Measurements from ENCODE around the gene NYAP1.
A peak's percentile ranks its signal among the peaks of the same experiment; 100 is the strongest.
"Not testable (repeated sequence)": the region's sequence is repeated elsewhere in the genome, so short reads cannot be mapped to it uniquely, and the experiment has no call there.

Gene NYAP1

DNA sequence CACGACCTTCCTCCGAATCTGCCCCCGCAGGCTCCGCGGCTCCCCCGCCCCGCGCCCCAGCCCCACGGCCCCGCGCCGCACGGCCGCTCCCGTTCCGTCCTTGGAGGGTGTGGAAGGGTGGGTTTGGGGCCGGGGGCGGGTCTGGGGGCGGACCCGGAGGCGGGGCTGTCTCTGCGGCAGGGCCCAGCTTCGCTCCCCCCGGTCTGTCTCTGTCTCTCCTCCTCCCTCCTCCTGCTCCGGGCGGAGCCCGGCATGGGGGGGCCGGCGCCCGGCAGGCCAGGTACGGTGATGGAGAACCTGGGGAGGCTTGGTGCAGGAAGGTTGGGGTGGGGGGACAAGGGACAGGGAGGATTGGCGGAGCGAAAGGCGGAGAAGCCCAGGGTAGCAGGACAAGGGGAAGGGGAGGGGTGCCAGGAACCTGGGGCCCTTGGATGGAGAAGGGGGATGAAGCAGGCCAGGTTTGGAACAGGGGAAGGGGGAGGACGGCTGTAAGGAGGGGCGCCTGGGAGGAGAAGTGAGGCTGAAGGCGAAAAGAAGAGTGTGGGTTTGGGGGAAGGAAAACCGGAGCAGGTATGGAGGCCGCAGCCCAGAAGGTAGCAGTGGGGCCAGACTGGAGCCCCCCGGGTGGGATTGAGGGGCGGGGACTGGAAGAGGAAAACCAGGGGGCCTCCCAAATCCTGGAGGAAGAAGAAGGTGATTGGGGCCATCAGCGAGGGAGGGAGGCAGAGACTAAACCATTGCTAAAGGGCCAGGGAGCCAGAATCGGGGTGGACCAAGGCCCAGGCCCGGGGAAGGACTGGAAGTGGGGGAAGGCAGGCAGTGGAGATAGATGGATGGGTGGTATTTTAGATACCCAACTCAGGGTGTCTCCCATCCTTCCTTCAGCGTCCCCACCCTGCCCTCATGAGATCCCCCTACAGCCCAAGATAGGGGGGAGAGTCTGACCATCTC lies at the start of gene NYAP1:
Gene NYAP1, plus strand, starts transcription at position 206 of the 951 bp plus-strand sequence. CDS start 1,385 bp downstream, outside the sequence.
- peak; percentile 24 to 40 for DNase-seq (ENCODE audit: low read depth in 1 of 2, low spot score in 1 of 2)

DNA sequence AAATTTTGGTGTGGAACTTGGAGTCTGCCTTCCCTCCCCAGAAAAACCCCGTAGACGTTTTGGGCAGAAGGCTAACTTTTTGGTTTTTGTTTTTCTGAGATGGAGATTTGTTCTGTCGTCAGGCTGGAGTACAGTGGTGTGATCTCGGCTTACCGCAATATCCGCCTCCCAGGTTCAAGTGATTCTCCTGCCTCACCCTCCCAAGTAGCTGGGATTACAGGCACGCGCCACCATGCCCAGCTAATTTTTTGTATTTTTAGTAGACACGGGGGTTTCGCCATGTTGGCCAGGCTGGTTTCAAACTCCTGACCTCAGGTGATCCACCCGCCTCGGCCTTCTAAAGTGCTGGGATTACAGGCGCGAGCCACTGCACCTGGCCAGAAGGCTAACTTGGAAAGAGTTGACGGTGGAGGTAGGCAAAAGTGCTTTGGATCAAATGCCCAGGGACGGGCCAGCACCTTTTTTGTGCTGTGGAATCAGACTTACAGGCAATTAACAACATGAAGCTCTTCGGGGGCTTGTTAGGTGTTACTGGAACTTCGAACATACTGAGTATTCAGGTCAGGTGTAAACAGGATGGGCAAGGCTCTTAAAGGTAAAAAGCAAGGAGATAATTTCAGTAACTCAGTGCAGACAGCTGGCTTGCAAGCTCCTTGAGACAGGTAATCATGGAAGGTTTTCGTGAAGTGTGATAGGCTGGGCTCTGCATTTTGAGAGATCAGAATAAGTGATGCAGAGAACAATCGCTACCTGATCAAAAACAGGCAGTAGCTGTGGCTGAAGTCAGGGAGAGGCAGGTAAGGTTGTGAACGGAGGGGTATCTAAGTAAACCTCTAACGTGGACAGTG lies 49.2 kb upstream of the NYAP1 start:
- DNase-seq (ENCODE audit: low read depth in 1 of 2, low spot score in 1 of 2) = no peak

DNA sequence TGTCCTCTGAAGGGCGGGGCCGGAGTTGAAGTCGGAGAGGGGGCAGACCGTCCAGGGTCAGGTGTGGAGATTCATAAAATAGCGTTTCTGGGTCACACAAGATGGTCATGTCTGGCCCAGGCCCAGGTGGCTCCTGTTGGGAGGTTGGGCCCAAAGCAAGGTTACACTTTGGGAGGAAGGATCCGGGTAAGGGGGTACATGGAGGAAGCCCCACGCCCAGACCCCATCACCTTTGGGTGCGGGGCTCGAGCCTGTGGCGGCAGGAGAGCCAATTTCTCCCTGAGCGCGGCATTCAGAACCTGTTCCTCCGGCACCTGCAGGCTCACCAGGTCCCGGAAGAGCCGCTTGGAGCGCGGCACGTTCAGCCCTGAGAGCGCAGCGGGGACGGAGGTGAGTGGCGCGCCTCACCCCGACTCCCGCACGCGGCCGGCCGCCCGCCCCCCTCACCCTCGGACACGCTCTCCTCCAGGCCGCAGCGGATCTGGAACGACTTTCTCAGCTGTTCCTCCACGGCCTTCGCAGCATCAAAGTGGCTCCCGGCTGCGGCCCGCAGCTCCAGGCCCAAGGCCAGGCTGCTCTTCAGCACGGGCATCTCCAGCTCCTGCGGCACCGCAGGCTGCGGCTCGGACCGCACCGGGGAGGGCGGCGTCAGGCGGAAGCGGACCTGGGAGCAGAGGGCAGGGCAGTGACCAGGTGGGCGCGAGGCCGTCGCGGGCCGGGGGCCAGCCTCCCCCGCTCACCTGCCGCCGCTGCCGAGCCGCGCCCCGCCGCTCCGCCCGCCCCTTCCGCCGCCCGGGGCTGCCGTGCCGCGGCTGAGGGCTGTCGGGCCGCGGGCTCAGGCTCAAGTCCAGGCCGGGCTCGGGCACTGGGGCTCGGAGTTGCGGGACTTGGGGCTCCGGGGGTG lies 48.1 kb upstream of the NYAP1 start:
- DNase-seq (ENCODE audit: low read depth in 1 of 2, low spot score in 1 of 2) = peak in 1 of 2 donors; percentile 26

DNA sequence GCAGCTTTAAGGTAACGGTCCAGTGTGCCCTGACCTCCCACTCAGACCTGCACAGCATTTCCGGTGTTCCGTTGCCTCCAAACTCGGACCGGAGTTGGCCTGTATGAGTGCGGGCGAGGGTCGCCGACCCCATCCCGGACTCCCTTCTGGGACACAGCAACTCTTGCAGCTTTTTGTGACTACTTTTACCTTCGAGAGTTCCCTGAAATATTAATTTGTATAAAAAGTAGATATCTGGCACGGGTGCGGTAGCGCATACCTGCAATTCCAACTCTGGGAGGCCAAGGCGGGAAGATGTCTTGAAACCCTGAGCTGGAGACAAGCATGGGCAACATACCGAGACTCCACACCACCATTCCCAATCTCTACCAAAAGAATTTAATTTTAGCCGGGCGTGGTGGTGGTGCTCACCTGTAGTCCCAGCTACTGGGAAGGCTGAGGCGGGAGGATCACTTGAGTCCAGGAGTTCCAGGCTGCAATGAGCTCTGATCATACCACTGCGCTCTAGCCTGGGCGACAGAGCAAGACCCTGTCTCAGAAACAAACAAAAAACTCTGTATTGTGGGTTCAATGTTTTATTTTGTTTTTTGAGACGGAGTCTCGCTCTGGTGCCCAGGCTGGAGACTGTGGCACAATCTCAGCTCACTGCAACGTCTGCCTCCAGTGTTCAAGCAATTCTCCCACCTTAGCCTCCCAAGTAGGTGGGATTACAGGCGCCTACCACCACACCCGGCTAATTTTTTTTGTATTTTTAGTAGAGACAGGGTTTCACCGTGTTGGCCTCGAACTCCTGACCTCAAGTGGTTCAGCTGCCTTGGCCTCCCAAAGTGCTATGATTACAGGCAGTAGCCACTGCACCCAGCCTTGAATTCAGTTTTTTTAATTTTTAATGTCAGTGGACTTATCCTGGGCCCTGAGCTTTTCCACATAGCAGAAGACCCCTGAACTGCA lies 46.3 kb upstream of the NYAP1 start:
- no peak for DNase-seq (ENCODE audit: low read depth in 1 of 2, low spot score in 1 of 2)

DNA sequence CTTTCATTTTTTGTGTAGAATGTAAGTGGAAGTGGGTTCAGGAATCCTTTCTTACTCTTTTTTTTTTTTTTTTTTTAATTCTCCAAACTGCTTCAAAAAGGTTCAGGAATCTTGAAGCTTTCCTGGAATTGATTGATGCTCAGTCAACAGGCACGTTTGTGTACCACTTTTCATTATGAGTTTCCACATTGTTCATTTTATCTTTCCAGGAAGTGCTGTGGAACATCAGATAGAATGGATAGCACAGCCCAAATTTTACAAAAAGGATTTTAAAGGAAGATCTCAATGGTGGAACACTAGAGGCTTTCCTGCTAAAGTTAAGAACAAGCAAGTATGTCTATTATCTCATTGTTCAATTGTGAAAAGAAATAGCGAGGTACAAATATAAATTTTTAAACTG lies 45.6 kb upstream of the NYAP1 start:
- no peak for DNase-seq (ENCODE audit: low read depth in 1 of 2, low spot score in 1 of 2)

DNA sequence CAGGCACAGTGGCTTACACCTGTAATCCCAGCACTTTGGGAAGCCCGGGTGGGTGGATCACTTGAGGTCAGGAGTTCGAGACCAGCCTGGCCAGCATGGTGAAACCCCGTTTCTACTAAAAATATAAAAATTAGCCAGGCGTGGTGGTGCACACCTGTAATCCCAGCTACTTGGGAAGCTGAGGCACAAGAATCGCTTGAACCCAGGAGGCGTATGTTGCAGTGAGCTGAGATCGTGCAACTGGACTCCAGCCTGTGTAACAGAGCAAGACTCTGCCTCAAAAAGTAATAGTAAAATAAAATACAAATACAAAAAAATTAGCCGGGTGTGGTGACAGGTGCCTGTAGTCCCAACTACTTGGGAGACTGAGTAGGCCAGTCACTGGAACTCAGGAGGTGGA lies 45.0 kb upstream of the NYAP1 start:
- DNase-seq (ENCODE audit: low read depth in 1 of 2, low spot score in 1 of 2) = not testable (repeated sequence)

DNA sequence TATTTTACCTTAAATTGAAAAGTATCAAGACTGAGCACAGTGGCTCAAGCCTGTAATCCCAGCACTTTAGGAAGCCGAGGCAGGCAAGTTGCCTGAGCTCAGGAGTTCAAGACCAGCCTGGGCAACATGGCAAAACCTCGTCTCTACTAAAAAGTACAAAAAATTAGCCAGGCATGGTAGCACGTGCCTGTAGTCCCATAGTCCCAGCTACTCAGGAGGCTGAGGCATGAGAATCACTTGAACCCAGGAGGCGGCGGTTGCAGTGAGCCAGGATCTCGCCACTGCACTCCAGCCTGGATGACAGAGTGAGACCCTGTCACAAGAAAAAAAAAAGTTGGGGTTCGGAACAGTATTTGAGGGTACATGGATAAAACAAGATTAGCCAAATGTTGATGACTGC lies 44.5 kb upstream of the NYAP1 start:
- DNase-seq (ENCODE audit: low read depth in 1 of 2, low spot score in 1 of 2) = not testable (repeated sequence)

DNA sequence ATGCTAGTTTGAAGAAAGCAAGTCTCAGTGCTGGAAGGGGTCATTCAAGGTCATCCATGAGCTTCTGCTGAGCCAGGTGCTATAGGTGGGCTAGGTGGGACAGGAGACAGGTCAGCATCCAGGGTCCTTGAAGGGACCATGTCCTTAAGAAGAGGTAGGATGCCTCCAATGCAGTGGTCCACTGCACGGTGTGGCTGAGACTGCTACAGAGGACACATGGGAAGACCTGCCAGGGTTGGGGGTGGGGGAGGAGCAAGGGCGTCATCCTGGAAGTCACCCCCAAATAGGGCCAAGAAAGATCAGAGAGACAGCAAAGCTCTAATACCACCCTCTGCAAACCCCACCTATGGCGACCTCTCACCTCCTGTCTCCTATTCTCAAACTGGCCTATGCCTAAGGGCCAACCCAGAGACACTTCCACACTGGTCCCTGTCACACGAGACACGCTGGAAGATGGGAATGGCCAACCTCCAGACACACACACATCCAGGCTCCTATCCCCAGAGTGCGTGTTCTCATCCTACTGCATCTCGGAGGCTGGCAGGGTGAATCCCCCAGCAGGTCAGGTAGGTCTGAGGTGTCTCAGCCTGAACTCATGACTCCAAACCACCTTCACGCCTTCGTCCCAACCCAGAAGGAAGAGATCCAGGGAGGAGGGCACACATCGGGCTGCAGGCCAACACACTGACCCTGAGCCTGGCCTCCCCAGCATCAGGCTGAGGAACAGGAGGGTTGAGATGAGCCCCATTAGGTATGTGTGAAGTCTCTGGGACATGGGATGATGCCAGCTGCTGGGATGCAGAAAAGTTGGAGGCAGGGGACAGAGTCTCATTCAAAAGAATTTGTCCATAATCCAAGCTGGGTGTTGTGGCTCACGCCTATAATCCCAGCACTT lies 41.8 kb upstream of the NYAP1 start:
- DNase-seq (ENCODE audit: low read depth in 1 of 2, low spot score in 1 of 2) = no peak

DNA sequence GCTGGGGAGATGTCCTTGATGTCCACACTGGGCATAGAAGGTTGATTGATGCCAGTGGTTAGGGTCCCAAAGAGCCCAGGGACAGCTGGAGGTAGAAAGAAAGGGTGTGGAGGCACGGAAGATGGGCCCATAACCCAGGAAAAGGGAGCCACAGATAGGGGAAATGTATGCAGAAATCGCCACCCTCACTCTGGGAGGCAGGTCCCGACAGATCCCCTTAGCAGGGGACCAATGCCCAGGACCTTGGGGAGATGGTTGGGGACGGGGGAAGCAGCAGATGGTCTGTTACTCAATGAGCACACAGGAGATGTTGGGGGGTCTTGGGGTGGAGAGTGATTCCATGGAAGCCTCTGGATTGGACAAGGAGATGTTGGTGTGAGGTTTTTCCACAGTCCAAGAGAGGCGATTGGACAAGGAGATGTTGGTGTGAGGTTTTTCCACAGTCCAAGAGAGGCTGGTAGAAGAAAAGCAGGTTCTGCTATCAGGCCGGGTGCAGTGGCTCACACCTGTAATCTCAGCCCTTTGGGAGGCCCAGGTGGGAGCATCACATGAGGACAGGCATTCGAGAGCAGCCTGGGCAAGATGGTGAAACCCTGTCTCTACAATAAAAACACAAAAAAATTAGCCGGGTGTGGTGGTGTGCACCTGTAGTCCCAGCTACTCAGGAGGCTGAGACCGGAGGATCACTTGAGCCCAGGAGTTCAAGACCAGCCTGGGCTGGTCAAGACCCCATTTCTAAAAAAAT lies 40.5 kb upstream of the NYAP1 start:
- DNase-seq (ENCODE audit: low read depth in 1 of 2, low spot score in 1 of 2) = no peak

DNA sequence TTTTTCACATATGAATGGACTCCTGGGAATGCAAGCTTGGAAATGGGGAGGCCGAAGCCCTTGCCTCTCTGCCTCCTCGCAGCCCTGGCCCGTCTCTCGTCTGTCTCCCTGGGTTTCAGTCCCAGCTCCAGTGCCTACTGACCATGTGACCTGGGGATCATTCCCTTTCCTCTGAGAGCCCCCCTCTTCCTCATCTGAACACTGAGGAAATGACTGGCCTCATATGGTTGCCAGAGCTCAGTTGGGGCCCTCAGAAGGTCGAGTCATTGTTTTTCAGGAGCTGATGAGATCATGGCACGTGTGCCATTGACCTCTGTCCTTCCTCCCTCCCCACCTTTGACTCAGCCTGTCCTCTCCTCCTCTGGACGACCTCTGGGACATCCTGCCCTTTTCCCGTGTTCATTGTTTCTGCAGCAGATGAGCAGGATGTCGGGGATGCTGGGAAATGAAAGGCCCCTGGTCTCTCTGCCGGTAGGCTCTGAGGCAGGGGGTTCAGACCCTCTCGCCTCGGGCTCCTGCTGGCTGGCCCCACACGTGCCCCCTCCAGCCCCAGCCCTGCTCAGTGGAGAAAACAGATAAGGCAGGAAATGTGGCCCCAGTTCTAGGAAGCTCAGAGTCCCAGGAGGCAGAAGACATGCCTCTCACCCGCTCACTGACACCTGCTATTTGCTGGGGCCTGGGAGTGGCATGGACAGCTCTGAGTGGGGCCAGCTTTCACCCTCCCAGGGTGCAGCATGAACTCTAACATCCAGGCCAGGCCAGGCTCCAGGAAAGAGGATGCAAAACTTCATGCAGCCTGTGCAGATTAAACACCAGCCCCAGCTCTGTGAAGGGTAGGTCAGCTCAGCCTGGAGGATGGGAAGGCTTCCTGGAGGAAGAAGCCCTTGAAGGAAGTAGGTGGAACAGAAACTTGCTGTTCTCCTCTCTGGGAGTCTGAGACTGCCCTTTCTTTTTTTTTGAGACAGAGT lies 39.1 kb upstream of the NYAP1 start:
- no peak for DNase-seq (ENCODE audit: low read depth in 1 of 2, low spot score in 1 of 2)

DNA sequence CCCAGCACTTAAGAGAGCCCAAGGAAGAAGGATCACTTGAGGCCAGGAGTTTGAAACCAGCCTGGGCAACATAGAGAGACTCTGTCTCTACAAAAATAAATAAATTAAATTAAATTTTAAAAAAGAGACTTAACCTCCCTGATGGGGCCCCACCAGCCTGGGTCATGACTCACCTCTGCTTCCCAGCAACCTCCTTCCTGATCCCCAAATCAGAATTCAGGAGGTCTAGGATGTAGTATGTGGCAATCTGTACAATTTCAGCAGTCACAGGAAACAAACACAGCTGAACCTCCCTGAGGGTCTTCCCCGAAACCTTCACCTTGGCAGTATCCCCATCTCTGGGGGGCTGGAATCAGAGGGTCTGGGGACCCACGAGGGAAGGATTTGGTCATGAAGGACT lies 37.7 kb upstream of the NYAP1 start:
- DNase-seq (ENCODE audit: low read depth in 1 of 2, low spot score in 1 of 2) = no peak

DNA sequence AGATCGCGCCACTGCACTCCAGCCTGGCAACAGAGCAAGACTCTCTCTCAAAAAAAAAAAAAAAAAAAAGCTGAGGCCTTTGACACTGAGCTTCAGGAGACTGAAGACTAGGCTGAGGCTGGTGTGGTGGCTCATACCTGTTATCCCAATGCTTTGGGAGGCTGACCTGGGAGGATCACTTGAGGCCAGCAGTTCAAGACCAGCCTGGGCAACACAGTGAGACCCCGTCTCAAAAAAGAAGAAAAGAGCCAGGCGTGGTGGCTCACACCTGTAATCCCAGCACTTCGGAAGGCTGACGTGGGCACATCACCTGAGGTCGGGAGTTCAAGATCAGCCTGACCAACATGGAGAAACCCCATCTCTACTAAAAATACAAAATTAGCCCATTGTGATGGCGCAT lies 36.4 kb upstream of the NYAP1 start:
- DNase-seq (ENCODE audit: low read depth in 1 of 2, low spot score in 1 of 2) = not testable (repeated sequence)

DNA sequence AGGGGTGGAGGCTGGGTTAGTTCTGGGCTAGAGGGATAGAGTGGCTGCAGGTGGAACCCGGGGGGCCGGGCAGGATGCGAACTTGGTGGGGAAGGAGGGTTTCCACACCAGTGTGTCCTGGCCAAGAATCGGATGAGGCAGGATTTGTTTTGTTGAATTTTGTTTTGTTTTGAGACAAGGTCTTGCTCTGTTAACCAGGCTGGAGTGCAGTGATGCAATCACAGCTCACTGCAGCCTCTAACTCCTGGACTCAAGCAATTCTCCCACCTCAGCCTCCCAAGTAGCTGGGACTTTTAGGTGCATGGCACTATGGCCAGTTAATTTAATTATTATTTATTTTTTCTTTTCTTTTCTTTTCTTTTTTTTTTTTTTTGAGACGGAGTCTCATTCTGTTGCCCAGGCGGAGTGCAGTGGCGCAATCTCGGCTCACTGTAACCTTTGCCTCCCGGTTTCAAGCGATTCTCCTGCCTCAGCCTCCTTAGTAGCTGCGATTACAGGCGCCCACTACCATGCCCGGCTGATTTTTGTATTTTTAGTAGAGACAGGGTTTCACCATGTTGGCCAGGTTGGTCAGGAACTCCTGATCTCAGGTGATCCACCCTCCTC lies 34.4 kb upstream of the NYAP1 start:
- no peak for DNase-seq (ENCODE audit: low read depth in 1 of 2, low spot score in 1 of 2)

DNA sequence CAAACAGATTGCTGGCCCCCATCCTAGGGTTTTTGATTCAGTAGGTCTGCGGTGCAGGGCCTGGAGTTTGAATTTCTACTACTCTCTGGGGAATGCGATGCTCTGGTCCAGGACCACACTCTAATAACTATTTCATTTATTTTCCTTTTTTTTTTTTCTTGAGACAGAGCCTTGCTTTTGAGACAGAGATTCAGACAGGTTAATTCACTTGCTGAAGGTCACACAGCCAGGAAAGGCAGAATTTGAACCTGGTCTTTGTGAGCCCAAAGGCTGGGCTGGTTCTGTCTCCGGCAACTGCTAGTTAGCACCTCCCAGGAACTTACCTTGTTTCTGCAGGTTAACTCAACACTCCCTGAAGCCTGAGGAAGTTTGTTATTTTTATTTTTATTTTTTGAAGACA lies 31.2 kb upstream of the NYAP1 start:
- DNase-seq (ENCODE audit: low read depth in 1 of 2, low spot score in 1 of 2) = no peak

DNA sequence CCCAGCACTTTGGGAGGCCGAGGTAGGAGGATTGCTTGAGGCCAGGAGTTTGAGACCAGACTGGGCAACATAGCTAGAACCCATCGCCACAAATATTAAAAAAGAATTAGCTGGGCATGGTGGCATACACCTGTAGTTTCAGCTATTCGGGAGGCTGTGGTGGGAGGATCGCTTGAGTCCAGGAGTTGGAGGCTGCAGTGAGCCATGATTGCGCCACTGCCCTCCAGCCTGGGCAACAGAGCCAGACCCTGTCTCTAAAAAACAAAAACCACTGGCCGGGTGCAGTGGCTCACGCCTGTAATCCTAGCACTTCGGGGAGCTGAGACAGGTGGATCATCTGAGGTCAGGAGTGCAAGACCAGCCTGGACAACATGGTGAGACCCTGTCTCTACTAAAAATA lies 29.9 kb upstream of the NYAP1 start:
- not testable (repeated sequence) for DNase-seq (ENCODE audit: low read depth in 1 of 2, low spot score in 1 of 2)

DNA sequence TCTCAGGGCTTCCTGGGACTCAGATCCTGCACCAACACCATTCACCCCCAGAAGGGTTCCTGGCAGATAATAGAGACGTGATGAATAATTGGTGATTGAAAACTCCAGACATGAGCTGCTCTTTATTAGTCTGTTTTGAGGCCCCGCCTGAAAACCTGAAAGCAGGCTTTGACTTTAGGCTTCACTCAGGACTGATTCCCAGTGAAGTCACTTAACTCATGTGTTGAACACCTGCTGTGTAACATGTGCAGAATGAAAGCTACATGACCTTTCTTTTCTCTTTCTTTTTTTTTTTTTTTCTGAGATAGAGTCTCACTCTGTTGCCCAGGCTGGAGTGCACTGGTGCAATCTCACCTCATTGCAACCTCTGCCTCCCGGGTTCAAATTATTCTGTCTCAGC lies 28.5 kb upstream of the NYAP1 start:
- no peak for DNase-seq (ENCODE audit: low read depth in 1 of 2, low spot score in 1 of 2)

DNA sequence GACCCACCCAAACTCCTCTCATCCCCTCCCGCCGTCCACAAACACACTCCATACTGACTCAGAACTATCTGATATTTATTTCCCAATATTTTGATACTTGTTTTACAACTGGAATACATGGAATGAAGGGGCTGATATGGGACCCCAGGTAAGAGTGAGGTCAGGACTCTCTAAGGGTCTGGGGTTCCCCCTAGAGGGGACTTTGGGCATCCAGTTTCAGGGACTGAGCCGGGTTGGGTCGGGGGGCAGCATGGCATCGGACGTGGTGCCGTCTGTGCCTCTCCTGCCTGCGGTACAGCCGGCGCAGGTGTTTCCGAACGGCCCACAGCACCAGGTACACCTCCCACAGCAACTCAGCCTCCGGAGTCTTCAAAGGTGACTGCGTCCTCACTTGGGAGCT lies 27.2 kb upstream of the NYAP1 start:
- DNase-seq (ENCODE audit: low read depth in 1 of 2, low spot score in 1 of 2) = no peak
